ENCODE measurements around the gene KRT40.

KRT40 gene

GRCh38 chr17:40952661-40953060 lies 31.5 kb downstream of the KRT40 start:
- DNase-seq (ENCODE audit: low read depth, low spot score) = no peak

- no peak for DNase-seq (ENCODE audit: low read depth, low spot score)
These were observed 32.0 kb downstream of the KRT40 start for GRCh38 chr17:40952154-40952553.

GRCh38 chr17:40951011-40951622 lies 33.0 kb downstream of the KRT40 start:
- DNase-seq (ENCODE audit: low read depth, low spot score) = no peak

GRCh38 chr17:40950176-40950575 lies 34.0 kb downstream of the KRT40 start:
- DNase-seq (ENCODE audit: low read depth, low spot score) = no peak

GRCh38 chr17:40949418-40949817 lies 34.7 kb downstream of the KRT40 start:
- peak; percentile 56 for DNase-seq (ENCODE audit: low read depth, low spot score)

- no peak for DNase-seq (ENCODE audit: low read depth, low spot score)
These were observed 36.2 kb downstream of the KRT40 start for GRCh38 chr17:40947929-40948328.

- no peak for DNase-seq (ENCODE audit: low read depth, low spot score)
These were observed 38.7 kb downstream of the KRT40 start for GRCh38 chr17:40945414-40945813.

- peak; percentile 40 for DNase-seq (ENCODE audit: low read depth, low spot score)
These were observed 39.6 kb downstream of the KRT40 start for GRCh38 chr17:40944531-40944930.

- no peak for DNase-seq (ENCODE audit: low read depth, low spot score)
These were observed 41.6 kb downstream of the KRT40 start for GRCh38 chr17:40942553-40942952.

- no peak for DNase-seq (ENCODE audit: low read depth, low spot score)
These were observed 43.9 kb downstream of the KRT40 start for GRCh38 chr17:40940266-40940665.

- DNase-seq (ENCODE audit: low read depth, low spot score) = no peak
These were observed 45.1 kb downstream of the KRT40 start for GRCh38 chr17:40938981-40939380.

- DNase-seq (ENCODE audit: low read depth, low spot score) = peak; percentile 82
These were observed 46.7 kb downstream of the KRT40 start, which contains the start of gene KRT23 for GRCh38 chr17:40937384-40937819. TSS of gene KRT23 (minus strand) at chr17:40937646. CDS start at chr17:40936603, 1,043 bp downstream.

- DNase-seq (ENCODE audit: low read depth, low spot score) = no peak
These were observed 47.1 kb downstream of the KRT40 start for GRCh38 chr17:40936976-40937375.

- peak; percentile 67 for DNase-seq (ENCODE audit: low read depth, low spot score)
These were observed 47.6 kb downstream of the KRT40 start for GRCh38 chr17:40936437-40936971.

GRCh38 chr17:40935624-40936023 lies 48.5 kb downstream of the KRT40 start:
- DNase-seq (ENCODE audit: low read depth, low spot score) = no peak

GRCh38 chr17:40932608-40933007 lies 51.5 kb downstream of the KRT40 start:
- no peak for DNase-seq (ENCODE audit: low read depth, low spot score)

GRCh38 chr17:40931311-40931710 lies 52.8 kb downstream of the KRT40 start:
- DNase-seq (ENCODE audit: low read depth, low spot score) = no peak
